Liver (tissue), 9 donors: Measurements from ENCODE around the gene KCNJ10. TPM values are rescaled to one million over a fixed set of nuclear protein-coding genes. Genes with fewer than 3 reads are reported as not detected.

ENCODE experiments used
- DNase-seq: peaks from one replicate; pipeline ENCODE4 v3.0.0-alpha.2; 2017; ENCODE audit warnings: low spot score
- H3K27ac ChIP-seq, 2 donors: one replicate each; pipeline ENCODE4 v1.7.0; 2013; ENCODE audit warnings: inconsistent platforms in 2 of 2, low read length in 2 of 2, control low read depth in 1 of 2, low read depth in 1 of 2, mild to moderate bottlenecking in 1 of 2
- H3K27me3 ChIP-seq, 4 donors: one replicate each; pipeline versions ENCODE4 v1.6.1 to v1.7.0; 2013; ENCODE audit warnings: low read length in 3 of 4, inconsistent platforms in 1 of 4, mild to moderate bottlenecking in 1 of 4, moderate library complexity in 1 of 4; ENCODE audit not compliant: control insufficient read depth in 4 of 4, insufficient read depth in 4 of 4
- H3K36me3 ChIP-seq, 4 donors: one replicate each; pipeline versions ENCODE4 v1.6.1 to v1.7.0; 2013; ENCODE audit warnings: low read length in 3 of 4, mild to moderate bottlenecking in 3 of 4, low read depth in 1 of 4, moderate library complexity in 1 of 4; ENCODE audit not compliant: control insufficient read depth in 4 of 4, insufficient read depth in 3 of 4
- H3K4me1 ChIP-seq, 4 donors: one replicate each; pipeline versions ENCODE4 v1.6.1 to v1.7.0; 2013; ENCODE audit warnings: low read length in 3 of 4, mild to moderate bottlenecking in 3 of 4, moderate library complexity in 1 of 4; ENCODE audit not compliant: control insufficient read depth in 4 of 4, insufficient read depth in 4 of 4
- H3K4me3 ChIP-seq, 3 donors: one replicate each; pipeline versions ENCODE4 v1.6.1 to v1.7.0; 2013; ENCODE audit warnings: low read length in 3 of 3, control low read depth in 1 of 3, low read depth in 1 of 3, mild to moderate bottlenecking in 1 of 3
- H3K9ac ChIP-seq, 2 donors: one replicate each; pipeline ENCODE4 v1.7.0; 2013; ENCODE audit warnings: low read length in 2 of 2, mild to moderate bottlenecking in 2 of 2, moderate library complexity in 2 of 2, control low read depth in 1 of 2, low read depth in 1 of 2
- H3K9me3 ChIP-seq, 4 donors: one replicate each; pipeline versions ENCODE4 v1.6.1 to v1.7.0; 2013; ENCODE audit warnings: low read length in 3 of 4; ENCODE audit not compliant: control insufficient read depth in 4 of 4
- ATF3 ChIP-seq: IDR thresholded peaks from 2 replicates; pipeline ENCODE4 v1.6.1; 2016; ENCODE audit warnings: antibody characterized with exemption
- CTCF ChIP-seq: fragments of 150-350 bp; IDR thresholded peaks from 2 replicates; pipeline ENCODE4 v1.5.1; 2017; ENCODE audit warnings: improper control_type of control experiment, low read depth, low read length; ENCODE audit not compliant: missing input control
- EGR1 ChIP-seq, 2 donors: IDR thresholded peaks; 2 replicates each; pipeline ENCODE4 v1.6.1; 2016 to 2018; ENCODE audit warnings: antibody characterized with exemption in 2 of 2, low read depth in 2 of 2
- FOXA1 ChIP-seq: IDR thresholded peaks from 2 replicates; pipeline ENCODE4 v1.6.1; 2016; ENCODE audit warnings: antibody characterized with exemption
- FOXA2 ChIP-seq: IDR thresholded peaks from 2 replicates; pipeline ENCODE4 v1.6.1; 2016; ENCODE audit warnings: antibody characterized with exemption
- GABPA ChIP-seq, 2 donors: IDR thresholded peaks in 1 of 2; conservative IDR thresholded peaks in 1 of 2; 2 replicates each; pipeline ENCODE4 v1.6.1; 2016; ENCODE audit warnings: antibody characterized with exemption in 2 of 2, mild to moderate bottlenecking in 1 of 2, moderate library complexity in 1 of 2
- HNF4A ChIP-seq, 2 donors: conservative IDR thresholded peaks; 2 replicates each; pipeline ENCODE4 v1.6.1; 2016; ENCODE audit warnings: antibody characterized with exemption in 2 of 2, mild to moderate bottlenecking in 2 of 2
- HNF4G ChIP-seq: IDR thresholded peaks from 2 replicates; pipeline ENCODE4 v1.6.1; 2016; ENCODE audit warnings: antibody characterized with exemption
- JUND ChIP-seq, 2 donors: IDR thresholded peaks; 2 replicates each; pipeline ENCODE4 v1.6.1; 2016; ENCODE audit warnings: antibody characterized with exemption in 2 of 2
- MAX ChIP-seq: IDR thresholded peaks from 2 replicates; pipeline ENCODE4 v1.6.1; 2016; ENCODE audit warnings: antibody characterized with exemption
- NR2F2 ChIP-seq: IDR thresholded peaks from 2 replicates; pipeline ENCODE4 v1.6.1; 2016; ENCODE audit warnings: antibody characterized with exemption
- RAD21 ChIP-seq, 2 donors: IDR thresholded peaks; 2 replicates each; pipeline ENCODE4 v1.6.1; 2016; ENCODE audit warnings: antibody characterized with exemption in 2 of 2, mild to moderate bottlenecking in 2 of 2
- RXRA ChIP-seq, 2 donors: IDR thresholded peaks; 2 replicates each; pipeline ENCODE4 v1.6.1; 2017 to 2018; ENCODE audit warnings: antibody characterized with exemption in 2 of 2, mild to moderate bottlenecking in 1 of 2
- SP1 ChIP-seq: IDR thresholded peaks from 2 replicates; pipeline ENCODE4 v1.6.1; 2018; ENCODE audit warnings: antibody characterized with exemption, mild to moderate bottlenecking
- TAF1 ChIP-seq: conservative IDR thresholded peaks from 2 replicates; pipeline ENCODE4 v1.6.1; 2016; ENCODE audit warnings: antibody characterized with exemption, mild to moderate bottlenecking
- YY1 ChIP-seq: IDR thresholded peaks from 2 replicates; pipeline ENCODE4 v1.6.1; 2016; ENCODE audit warnings: antibody characterized with exemption, mild to moderate bottlenecking
- ZBTB33 ChIP-seq: IDR thresholded peaks from 2 replicates; pipeline ENCODE4 v1.6.1; 2016; ENCODE audit warnings: antibody characterized with exemption
- WGBS: extraction: QIAGEN DNeasy Blood & Tissue Kit; methylation state at CpG from one replicate; pipeline ENCODE4 v1.1.7; 2013; 5-methylcytosine and 5-hydroxymethylcytosine counted together
- polyA plus RNA-seq, 2 donors: library from polyadenylated mRNA; stranded (reverse) in 1 of 2; unstranded in 1 of 2; fragments of 200-250 nt in 1 of 2; fragments of >200 nt in 1 of 2; fragmentation: Nextera tagmentation in 1 of 2; extraction: Ambion mirVana in 1 of 2; gene quantifications; one replicate each; pipeline versions ENCODE4 v1.2.1 to v1.2.3, GENCODE V29; 2013 to 2015
- total RNA-seq, 2 donors: library from RNA; depleted of rRNA; stranded (reverse); fragments of >200 nt; gene quantifications; one replicate each; pipeline ENCODE4 v1.2.3, GENCODE V29; 2014
- donor health status: healthy.
- donor health status: healthy.
- donor health status: healthy.
- donor health status: healthy.
- donor health status: healthy.

KCNJ10 gene
- total and polyA plus RNA-seq, 4 donors = 0.48 to 1.6 (median 0.52) TPM

GRCh38 chr1:160092366-160093068 is 22.6 kb upstream of the KCNJ10 start (continued):
- no peak for TF ChIP-seq CTCF
- TF ChIP-seq HNF4G = no peak
- TF ChIP-seq ATF3 = no peak
- no peak for TF ChIP-seq RAD21 (IDR thresholded peaks at IDR 0.05)
- TF ChIP-seq GABPA (IDR thresholded peaks at IDR 0.05 in 1 of 2, conservative IDR thresholded peaks at IDR 0.05 in 1 of 2) = no peak
- no peak for TF ChIP-seq JUND (IDR thresholded peaks at IDR 0.05)
- no peak for TF ChIP-seq EGR1 (IDR thresholded peaks at IDR 0.05; ENCODE audit: low read depth in 2 of 2)
- no peak for TF ChIP-seq FOXA1
- no peak for TF ChIP-seq HNF4A (conservative IDR thresholded peaks at IDR 0.05)
- no peak for TF ChIP-seq YY1

GRCh38 chr1:160091666-160092223 is 21.8 kb upstream of the KCNJ10 start:
- peaks cover 25 to 45% (median 40%) of the 10 kb centered on the region in 4 donors for H3K4me1 ChIP-seq
- peaks cover 0 to 27% (median 14%) of the 10 kb centered on the region in 4 donors for H3K36me3 ChIP-seq
- TF ChIP-seq MAX = no peak
- no peak for TF ChIP-seq ATF3
- TF ChIP-seq EGR1 (IDR thresholded peaks at IDR 0.05; ENCODE audit: low read depth in 2 of 2) = no peak
- TF ChIP-seq JUND (IDR thresholded peaks at IDR 0.05) = no peak
- TF ChIP-seq YY1 = no peak
- TF ChIP-seq FOXA1 = no peak
- no peak for TF ChIP-seq HNF4A (conservative IDR thresholded peaks at IDR 0.05)
- no peaks in the 10 kb centered on the region for H3K9me3 ChIP-seq
- H3K27ac ChIP-seq = no peak overlapping the region
- DNase-seq = no peak
- H3K27me3 ChIP-seq = no peaks in the 10 kb centered on the region
- 98% methylated on average over 5 of the region's 5 CpGs for WGBS
- no peak overlapping the region for H3K4me3 ChIP-seq
- no peak overlapping the region for H3K9ac ChIP-seq

- no peak for DNase-seq
- H3K4me3 ChIP-seq = no peak overlapping the region
- 97% methylated on average over 4 of the region's 4 CpGs for WGBS
- peaks cover 0 to 27% (median 14%) of the 10 kb centered on the region in 4 donors for H3K36me3 ChIP-seq
- no peaks in the 10 kb centered on the region for H3K27me3 ChIP-seq
- no peak overlapping the region for H3K27ac ChIP-seq
- H3K9ac ChIP-seq = no peak overlapping the region
- peaks cover 19 to 35% (median 30%) of the 10 kb centered on the region in 4 donors for H3K4me1 ChIP-seq
- no peaks in the 10 kb centered on the region for H3K9me3 ChIP-seq
- TF ChIP-seq FOXA1 (no peak), FOXA2 (no peak), GABPA (IDR thresholded peaks at IDR 0.05 in 1 of 2, conservative IDR thresholded peaks at IDR 0.05 in 1 of 2) (no peak), ZBTB33 (no peak), CTCF (no peak), NR2F2 (no peak), HNF4A (conservative IDR thresholded peaks at IDR 0.05) (no peak), EGR1 (IDR thresholded peaks at IDR 0.05; ENCODE audit: low read depth in 2 of 2) (no peak), RAD21 (IDR thresholded peaks at IDR 0.05) (no peak), MAX (no peak), TAF1 (no peak), RXRA (IDR thresholded peaks at IDR 0.05) (no peak), HNF4G (no peak), YY1 (no peak), JUND (IDR thresholded peaks at IDR 0.05) (no peak), SP1 (no peak), ATF3 (no peak)
These were observed 20.8 kb upstream of the KCNJ10 start for GRCh38 chr1:160090760-160091159.
